Stimulated activated CD8-positive, alpha-beta memory T cell treated with anti-CD3 and anti-CD28 coated beads, Interleukin-7, amount 100 ng/mL, for 48 hours (primary cell): Measurements from ENCODE around the gene DHX38.

Experiments used
- DNase-seq, 2 donors: peaks; one replicate each; pipeline ENCODE4 v3.0.0-alpha.2; 2020; ENCODE audit warnings: low read depth in 1 of 2; ENCODE audit errors: extremely low read depth in 1 of 2

DHX38 gene

DNA sequence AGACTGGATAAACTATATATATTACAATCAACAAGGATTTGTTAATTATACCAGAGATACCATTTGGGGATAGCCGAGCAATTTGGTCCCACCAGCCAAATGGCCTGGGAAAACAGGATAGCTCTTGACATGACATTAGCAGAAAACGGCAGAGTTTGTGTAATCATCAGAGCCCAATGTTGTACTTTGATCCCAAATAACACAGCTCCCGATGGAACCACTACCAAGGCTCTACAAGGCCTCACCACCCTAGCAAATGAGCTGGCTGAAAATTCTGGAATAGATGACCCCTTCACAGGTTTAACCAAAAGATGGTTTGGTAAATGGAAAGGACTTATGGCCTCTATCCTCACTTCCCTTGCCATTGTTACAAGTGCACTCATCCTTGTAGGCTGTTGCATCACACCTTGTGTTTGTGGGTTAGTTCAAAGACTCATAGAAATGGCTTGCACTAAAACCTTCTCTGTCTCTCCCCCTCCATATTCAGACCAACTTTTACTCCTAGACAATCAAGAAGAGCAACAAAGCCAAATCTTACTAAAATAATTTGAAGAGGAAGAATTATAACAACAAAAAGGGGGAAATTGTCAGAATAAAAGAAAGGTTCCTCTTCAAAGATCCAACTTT lies 9.8 kb upstream of the DHX38 start:
- no peak for DNase-seq

DNA sequence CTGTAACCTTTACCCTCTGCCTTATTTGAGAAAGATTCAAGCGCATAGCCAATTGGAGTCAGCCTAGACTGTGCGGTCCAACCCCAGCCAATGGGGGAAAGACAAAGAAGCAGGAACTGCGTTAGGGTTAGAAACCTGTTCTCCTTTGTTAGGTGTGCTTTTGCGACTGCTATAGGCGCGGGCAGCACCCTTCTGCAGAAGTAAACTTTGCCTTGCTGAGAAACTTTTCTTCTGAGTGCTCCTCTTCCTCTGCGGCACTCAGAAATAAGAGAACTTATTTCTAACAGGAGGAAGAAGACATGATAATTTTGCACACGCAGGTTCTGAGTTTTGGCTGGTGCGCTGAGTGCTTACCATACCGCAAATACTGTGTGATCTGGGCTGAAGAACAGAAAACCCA lies 9.2 kb upstream of the DHX38 start:
- DNase-seq, result no peak

DNA sequence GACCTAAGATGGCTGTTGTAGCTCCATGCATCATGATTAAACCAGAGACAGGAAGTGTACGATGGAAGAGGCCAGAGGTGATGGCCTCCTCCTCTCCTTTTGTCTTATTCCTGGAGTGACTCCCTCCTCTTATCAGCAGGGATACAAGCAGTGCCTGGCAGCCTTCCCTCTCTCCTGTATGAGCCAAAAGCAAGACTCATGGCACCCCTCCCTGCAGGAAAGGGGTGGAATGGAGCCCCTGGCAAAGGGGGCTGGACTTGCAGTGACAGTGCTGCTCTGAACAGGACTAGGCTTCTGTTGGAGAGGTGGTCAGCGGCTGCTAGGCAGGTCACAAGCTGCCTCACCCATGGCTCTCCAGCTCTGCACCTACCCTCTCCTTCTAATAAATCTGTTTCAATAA lies 8.6 kb upstream of the DHX38 start:
- DNase-seq, result no peak

- DNase-seq, result no peak
Measured at GRCh38 chr16:72091217-72091616, 2.4 kb upstream of the DHX38 start.

GRCh38 chr16:72092832-72093447 lies 707 bp upstream of the DHX38 start:
- DNase-seq, result no peak

GRCh38 chr16:72094266-72094610 lies 591 bp downstream of the DHX38 start:
- DNase-seq, result peak in 1 of 2 donors; percentile 47

- DNase-seq, result no peak
Measured at GRCh38 chr16:72098936-72099335, 5.3 kb downstream of the DHX38 start.

- no peak for DNase-seq
Measured at GRCh38 chr16:72099377-72099818, 5.8 kb downstream of the DHX38 start.

- DNase-seq, result no peak
Measured at GRCh38 chr16:72101195-72101594, 7.5 kb downstream of the DHX38 start.

DNA sequence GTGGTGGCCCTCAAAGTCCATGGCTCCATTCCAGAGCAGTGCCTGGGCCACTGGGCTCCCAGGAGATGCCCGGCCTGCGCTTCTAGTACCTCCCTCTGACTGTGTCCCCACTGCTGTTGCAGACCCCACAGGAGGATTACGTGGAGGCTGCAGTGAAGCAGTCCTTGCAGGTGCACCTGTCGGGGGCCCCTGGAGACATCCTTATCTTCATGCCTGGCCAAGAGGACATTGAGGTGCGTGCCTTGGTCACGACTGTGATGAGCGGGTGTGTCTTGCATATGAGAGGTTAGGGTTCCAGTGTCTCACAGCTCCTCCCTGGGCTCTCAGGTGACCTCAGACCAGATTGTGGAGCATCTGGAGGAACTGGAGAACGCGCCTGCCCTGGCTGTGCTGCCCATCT lies 11.3 kb downstream of the DHX38 start:
- DNase-seq, result no peak

DNA sequence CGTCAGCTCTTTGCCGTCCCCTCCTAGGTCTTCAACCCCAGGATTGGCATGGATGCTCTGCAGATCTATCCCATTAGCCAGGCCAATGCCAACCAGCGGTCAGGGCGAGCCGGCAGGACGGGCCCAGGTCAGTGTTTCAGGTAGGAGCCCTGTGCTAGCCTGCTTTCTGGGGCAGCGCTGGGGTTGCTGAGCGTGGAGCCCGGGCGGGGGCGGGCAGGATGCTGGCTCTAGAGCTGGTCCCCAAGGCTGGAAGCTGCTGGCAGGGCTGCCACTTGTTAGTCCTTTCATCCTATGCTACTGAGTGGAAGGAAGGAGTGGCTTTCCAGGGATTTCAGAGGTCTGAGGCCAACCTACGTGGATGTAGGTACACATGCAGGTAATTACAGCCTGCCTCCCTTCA lies 12.3 kb downstream of the DHX38 start:
- no peak for DNase-seq

GRCh38 chr16:72107371-72107770 lies 13.7 kb downstream of the DHX38 start:
- DNase-seq, result no peak

DNA sequence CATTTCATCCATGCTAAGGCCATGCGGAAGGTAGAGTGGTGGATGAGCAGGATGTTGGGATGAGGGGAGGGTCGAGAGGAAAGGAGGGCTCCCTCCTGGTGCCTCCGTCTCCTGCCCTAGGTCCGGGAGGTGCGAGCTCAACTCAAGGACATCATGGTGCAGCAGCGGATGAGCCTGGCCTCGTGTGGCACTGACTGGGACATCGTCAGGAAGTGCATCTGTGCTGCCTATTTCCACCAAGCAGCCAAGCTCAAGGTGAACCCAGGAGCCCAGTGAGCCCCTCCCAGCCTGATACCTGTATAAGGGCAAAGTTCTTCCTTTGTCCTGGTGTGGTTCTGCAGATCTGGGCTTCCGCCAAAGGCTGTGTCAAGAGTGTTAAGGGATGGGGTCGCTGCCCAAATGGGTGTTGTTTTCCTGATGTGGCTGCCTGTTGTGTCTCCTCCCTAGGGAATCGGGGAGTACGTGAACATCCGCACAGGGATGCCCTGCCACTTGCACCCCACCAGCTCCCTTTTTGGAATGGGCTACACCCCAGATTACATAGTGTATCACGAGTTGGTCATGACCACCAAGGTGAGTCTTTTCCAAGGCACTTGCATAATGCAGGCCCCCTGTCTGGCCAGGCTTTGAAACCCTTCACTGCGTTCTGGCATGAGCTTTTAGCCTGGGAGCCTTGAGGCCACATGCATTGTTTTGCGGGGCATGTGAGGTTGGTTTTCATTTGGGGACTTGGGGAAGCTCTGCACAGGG lies 14.9 kb downstream of the DHX38 start:
- DNase-seq, result no peak

- no peak for DNase-seq
Measured at GRCh38 chr16:72109300-72109699, 15.7 kb downstream of the DHX38 start.

- DNase-seq, result no peak
Measured at GRCh38 chr16:72109966-72110530, 16.4 kb downstream of the DHX38 start.

DNA sequence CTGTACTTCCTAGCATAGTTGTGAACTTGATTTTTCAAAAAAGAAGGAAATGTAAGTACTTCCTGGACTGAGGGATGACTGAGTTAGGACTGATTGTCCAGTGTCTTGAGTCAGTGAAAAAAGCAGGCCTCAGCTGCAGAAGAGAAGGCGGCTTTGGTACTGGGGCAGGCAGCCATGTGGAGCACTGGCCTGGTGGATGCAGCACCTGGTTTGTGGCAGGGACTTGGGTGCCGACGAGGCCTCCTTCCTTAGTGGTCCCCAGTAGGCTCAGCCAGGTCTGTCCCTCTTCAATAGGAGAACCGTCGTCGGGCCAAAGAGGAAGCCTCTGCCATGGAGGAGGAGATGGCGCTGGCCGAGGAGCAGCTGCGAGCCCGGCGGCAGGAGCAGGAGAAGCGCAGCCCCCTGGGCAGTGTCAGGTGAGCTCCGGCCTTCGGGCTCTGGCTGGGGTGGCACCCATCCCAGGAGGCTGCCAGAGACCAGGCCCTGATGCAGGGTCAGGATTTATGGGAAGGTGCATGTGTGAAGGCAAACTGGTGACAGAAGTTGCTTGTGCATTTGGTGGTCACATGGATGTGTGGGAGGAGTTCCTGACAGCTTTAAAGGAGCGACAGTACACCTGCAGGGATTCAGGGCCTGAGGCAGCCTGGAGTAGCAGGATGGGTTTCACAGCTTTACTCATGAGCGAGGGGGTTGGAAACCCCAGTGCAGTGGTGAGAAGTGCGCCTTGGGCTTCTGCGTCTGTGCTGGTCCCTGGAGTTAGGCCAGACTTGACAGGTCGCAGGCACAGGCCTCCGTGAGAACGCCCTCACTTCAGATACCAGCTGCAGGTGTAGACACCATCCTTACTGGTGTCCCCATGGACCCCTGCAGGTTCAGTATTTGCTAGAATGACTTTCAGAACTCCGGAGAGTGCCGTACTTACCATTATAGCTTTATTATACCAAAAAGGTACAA lies 17.3 kb downstream of the DHX38 start:
- no peak for DNase-seq

- DNase-seq, result no peak
Measured at GRCh38 chr16:72111657-72112451, 18.2 kb downstream of the DHX38 start.

DNA sequence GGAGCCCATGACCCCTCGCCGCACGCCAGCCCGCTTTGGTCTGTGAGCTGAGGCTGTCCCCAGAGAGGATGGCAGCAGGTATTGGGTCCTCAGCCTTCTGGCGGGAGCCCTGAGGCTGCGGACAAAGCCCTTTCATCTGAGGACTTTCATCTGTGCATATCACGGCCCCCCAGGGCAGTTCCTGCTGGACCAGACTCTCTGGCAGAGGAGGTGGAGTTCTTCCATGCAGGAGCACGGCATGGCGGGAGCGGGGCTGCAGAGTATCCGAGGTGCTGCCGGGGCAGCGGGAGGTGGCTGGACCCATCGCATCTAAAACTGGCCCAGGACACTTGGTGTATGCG lies 18.8 kb downstream of the DHX38 start:
- DNase-seq, result no peak

DNA sequence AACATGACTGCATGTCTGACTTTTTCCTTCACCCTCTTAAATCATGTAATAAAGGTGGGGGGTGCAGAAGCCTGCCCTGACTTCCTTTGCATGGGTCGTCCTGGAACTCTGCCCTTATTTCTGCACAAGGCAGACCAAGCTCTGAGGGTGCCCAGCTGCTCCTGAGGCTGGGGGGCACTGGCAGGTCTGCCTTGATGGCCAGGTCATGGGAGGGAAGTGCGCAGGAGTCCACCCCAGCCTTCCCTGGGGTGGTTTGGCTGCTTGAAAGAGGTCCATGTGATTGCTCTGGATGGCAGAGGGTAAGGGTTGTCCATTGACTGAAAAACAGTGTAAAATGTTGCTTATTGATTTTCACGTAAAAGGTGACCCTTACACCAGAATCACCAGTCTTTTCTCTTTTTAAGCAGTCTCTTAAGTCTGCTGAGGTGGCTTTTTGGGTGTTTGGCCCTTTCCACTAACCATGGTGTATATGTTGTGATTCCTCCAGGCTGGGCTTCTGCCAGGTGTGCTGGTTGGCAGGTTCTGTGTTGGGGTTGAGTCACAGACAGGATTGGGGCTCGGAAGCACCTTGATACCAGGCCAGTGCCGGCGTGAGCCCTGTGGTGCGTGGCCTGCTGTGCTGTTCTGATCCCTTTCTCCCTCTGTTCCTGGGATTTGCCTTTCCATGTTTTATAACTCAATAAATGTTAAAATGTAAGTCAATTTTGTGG lies 19.4 kb downstream of the DHX38 start:
- no peak for DNase-seq

GRCh38 chr16:72113616-72113945 lies 19.9 kb downstream of the DHX38 start:
- no peak for DNase-seq
